ENCODE measurements around the gene FAM120A. TPM values are rescaled to one million over a fixed set of nuclear protein-coding genes. Genes with fewer than 3 reads are reported as not detected.

Gene FAM120A
- total and polyA plus RNA-seq, 2 of the 13 experiments (the other 11 are each of a cell fraction or from before 2014, with no cell fraction given): 41.3 to 44.4 TPM

- Histone ChIP-seq H3K9me3 (ENCODE audit: low read length) (no peaks in the 10 kb centered on the region), H2AFZ (ENCODE audit: low read length) (no peak overlapping the region), H3K4me1 (ENCODE audit: insufficient read depth, low read length) (peaks cover 17% of the 10 kb centered on the region), H3K27ac (ENCODE audit: extremely low read length, insufficient read depth, low read length) (no peak overlapping the region), H3K4me2 (ENCODE audit: low read depth, low read length) (no peak overlapping the region), H3K9ac (ENCODE audit: insufficient read depth, low read depth, low read length) (no peak overlapping the region), H3K4me3 (replicated peaks in 1 of 3; ENCODE audit: insufficient read depth in 1 of 3, low read depth in 2 of 3, low read length in 3 of 3) (no peak overlapping the region), H3K27me3 (ENCODE audit: control insufficient read depth in 1 of 2, insufficient read depth in 2 of 2, low read length in 2 of 2) (no peaks in the 10 kb centered on the region), H4K20me1 (ENCODE audit: insufficient read depth, low read length) (no peaks in the 10 kb centered on the region), H3K79me2 (ENCODE audit: insufficient read depth, low read length) (no peaks in the 10 kb centered on the region), H3K36me3 (replicated peaks in 1 of 2; ENCODE audit: control insufficient read depth in 1 of 2, insufficient read depth in 2 of 2, low read length in 2 of 2) (no peaks in the 10 kb centered on the region)
- TF ChIP-seq, protein P1, sequence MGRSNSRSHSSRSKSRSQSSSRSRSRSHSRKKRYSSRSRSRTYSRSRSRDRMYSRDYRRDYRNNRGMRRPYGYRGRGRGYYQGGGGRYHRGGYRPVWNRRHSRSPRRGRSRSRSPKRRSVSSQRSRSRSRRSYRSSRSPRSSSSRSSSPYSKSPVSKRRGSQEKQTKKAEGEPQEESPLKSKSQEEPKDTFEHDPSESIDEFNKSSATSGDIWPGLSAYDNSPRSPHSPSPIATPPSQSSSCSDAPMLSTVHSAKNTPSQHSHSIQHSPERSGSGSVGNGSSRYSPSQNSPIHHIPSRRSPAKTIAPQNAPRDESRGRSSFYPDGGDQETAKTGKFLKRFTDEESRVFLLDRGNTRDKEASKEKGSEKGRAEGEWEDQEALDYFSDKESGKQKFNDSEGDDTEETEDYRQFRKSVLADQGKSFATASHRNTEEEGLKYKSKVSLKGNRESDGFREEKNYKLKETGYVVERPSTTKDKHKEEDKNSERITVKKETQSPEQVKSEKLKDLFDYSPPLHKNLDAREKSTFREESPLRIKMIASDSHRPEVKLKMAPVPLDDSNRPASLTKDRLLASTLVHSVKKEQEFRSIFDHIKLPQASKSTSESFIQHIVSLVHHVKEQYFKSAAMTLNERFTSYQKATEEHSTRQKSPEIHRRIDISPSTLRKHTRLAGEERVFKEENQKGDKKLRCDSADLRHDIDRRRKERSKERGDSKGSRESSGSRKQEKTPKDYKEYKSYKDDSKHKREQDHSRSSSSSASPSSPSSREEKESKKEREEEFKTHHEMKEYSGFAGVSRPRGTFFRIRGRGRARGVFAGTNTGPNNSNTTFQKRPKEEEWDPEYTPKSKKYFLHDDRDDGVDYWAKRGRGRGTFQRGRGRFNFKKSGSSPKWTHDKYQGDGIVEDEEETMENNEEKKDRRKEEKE (IDR thresholded peaks at IDR 0.05): no peak
- TF ChIP-seq MATR3 (CRISPR knock-in tag; IDR thresholded peaks at IDR 0.05) (no peak), EHMT2 (IDR thresholded peaks at IDR 0.05; ENCODE audit: borderline replicate concordance, low read depth, low read length) (no peak), SP2 (CRISPR knock-in tag; IDR thresholded peaks at IDR 0.05) (no peak), XRCC5 (optimal IDR thresholded peaks at IDR 0.05; ENCODE audit: low read length) (no peak), ETV6 (CRISPR knock-in tag; conservative IDR thresholded peaks at IDR 0.05) (no peak), XBP1 (CRISPR knock-in tag; IDR thresholded peaks at IDR 0.05) (no peak), KLF15 (CRISPR knock-in tag; IDR thresholded peaks at IDR 0.05; ENCODE audit: borderline replicate concordance) (no peak), ZNF672 (CRISPR knock-in tag; IDR thresholded peaks at IDR 0.05) (no peak), ZSCAN5A (CRISPR knock-in tag; IDR thresholded peaks at IDR 0.05; ENCODE audit: borderline replicate concordance) (no peak), ZNF343 (CRISPR knock-in tag; IDR thresholded peaks at IDR 0.05) (no peak), SIN3B (IDR thresholded peaks at IDR 0.05; ENCODE audit: low read length) (no peak), KAT8 (CRISPR knock-in tag; IDR thresholded peaks at IDR 0.05) (no peak), ZNF737 (CRISPR knock-in tag; IDR thresholded peaks at IDR 0.05; ENCODE audit: borderline replicate concordance) (no peak), IKZF5 (CRISPR knock-in tag; IDR thresholded peaks at IDR 0.05) (no peak), NFKBIZ (CRISPR knock-in tag; IDR thresholded peaks at IDR 0.05) (no peak), TAF1 (CRISPR knock-in tag; IDR thresholded peaks at IDR 0.05) (no peak), ZNF333 (CRISPR knock-in tag; IDR thresholded peaks at IDR 0.05; ENCODE audit: borderline replicate concordance) (no peak)
- FAIRE-seq (no peak), ATAC-seq (no peak), DNase-seq (ENCODE audit: low spot score) (no peak)
- CTCF ChIA-PET (ENCODE audit: low intra/inter-chr PET ratio, low total read pairs): no interaction called here
- intact Hi-C loops (cut with micrococcal nuclease; ENCODE audit: unreplicated experiment) (no loop called here), in situ Hi-C loops (cut with HindIII; ENCODE audit: extremely low pct_ligation_motif_present, low pct_unique_long_range_greater_than_20kb) (loop anchor here (25.0 kb wide), 1 partner anchor 271 kb away; no protein-coding TSS in a partner anchor)
- 0% methylated on average over 1 of the region's 1 CpG for WGBS (ENCODE audit: low lambda C conversion rate)
- POLR2A ChIA-PET: no interaction called here
- no TSS peak for BruUV-seq (replicated peaks)
These were observed 18.5 kb upstream of the FAM120A start for GRCh38 chr9:93432964-93433363.

Data from HepG2 (cell line).